ENCODE data around the gene EGFR.
"Not testable (repeated sequence)": the region's sequence is repeated elsewhere in the genome, so short reads cannot be mapped to it uniquely, and the experiment has no call there.

The EGFR gene

DNA sequence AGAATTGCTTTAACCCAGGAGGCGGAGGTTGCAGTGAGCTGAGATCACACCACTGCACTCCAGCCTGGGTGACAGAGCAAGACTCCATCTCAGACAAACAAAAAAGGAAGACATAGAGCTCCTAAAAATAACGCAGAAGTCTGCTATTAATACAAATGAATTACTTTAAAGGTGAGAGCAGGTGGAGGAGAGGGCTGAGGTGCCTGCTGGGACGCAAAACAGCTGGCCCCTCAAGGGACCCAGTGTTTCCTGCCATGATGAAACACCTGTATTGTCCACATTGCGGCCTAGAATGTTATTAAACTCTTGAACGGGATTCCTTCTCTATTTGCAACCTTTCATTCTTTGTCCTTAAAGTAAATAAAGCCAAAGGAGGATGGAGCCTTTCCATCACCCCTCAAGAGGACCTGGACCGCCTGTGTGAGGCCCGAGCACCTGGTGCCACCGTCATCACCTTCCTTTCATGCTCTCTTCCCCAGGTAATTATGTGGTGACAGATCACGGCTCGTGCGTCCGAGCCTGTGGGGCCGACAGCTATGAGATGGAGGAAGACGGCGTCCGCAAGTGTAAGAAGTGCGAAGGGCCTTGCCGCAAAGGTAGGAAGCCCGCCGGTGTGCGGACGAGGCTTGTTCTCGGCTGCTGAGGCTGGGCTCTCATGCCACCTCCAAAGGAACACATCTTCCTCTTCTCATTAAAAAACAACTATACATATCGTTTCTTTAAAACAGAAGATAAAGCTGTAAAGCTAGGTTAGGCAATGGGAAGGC lies 136.7 kb downstream of the EGFR start:
- Mint-ChIP-seq H3K4me1 (no peaks in the 10 kb centered on the region), H3K27me3 (peaks cover 4% of the 10 kb centered on the region), H3K9me3 (no peaks in the 10 kb centered on the region), H3K27ac (no peak overlapping the region), H3K36me3 (no peaks in the 10 kb centered on the region), H3K4me3 (no peak overlapping the region)
- DNase-seq (ENCODE audit: low spot score in 2 of 2), result no peak
- no peak for ATAC-seq (ENCODE audit: low read depth)

DNA sequence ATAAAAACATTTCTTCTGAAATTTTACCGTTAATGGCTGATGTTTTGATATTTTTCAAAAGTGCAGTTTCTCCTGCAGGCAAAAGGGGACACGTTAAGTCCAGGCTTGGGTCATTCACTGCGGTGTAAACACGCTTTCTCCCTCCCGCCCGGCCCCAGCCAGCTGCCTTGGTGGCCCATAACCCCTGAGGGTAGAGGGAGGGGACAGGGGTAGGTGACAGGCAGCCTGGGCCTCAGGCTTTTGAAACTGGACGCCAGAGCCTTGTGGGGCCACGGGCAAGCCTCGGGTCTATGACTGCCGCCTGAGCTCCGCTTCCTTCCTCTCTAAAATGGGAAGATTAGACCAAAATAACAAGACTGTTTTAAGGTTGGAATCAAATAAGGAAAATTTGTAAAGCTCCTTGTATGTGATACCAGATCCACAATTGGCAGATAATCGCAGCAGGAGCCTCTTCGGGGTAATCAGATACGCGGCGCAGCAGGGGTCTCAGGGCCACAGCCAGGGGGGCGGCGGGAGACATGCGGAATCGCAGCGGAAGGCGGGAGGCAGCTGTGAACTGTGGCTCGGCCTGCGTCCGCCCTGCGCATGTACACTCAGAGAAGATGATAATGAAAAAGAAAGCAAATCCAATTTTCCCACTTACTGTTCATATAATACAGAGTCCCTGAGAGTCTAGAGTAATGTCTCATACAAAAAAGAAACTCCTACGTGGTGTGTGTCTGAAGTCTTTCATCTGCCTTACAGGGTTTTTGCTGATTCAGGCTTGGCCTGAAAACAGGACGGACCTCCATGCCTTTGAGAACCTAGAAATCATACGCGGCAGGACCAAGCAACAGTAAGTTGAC lies 138.3 kb downstream of the EGFR start:
- H3K36me3 Mint-ChIP-seq, result no peaks in the 10 kb centered on the region
- H3K9me3 Mint-ChIP-seq, result no peaks in the 10 kb centered on the region

DNA sequence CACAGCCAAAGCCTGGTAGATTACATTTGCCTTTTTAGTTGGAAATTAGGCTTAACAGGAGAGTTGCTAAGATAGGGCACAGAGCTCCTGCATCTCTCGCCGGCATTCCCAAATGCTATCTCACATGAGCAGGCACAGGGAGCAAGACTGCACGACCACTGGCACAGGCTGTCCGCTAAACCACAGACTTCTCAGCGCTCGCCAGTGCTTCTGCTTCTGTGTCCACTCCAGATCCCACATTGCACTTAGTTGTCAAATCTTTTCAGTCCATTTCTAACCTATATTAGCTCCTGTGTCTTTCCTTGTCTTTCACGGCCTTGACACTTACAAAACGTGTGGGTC lies 138.9 kb downstream of the EGFR start:
- Mint-ChIP-seq H3K9me3 (no peaks in the 10 kb centered on the region), H3K36me3 (no peaks in the 10 kb centered on the region), H3K27ac (no peak overlapping the region), H3K27me3 (peaks cover 4% of the 10 kb centered on the region), H3K4me3 (no peak overlapping the region), H3K4me1 (no peaks in the 10 kb centered on the region)
- DNase-seq (ENCODE audit: low spot score in 2 of 2), result no peak
- no peak for ATAC-seq (ENCODE audit: low read depth)

More for the DNA sequence above, 138.3 kb downstream of the EGFR start:
- DNase-seq (ENCODE audit: low spot score in 2 of 2) (no peak), ATAC-seq (ENCODE audit: low read depth) (no peak)
- H3K27ac Mint-ChIP-seq, result no peak overlapping the region
- peaks cover 4% of the 10 kb centered on the region for H3K27me3 Mint-ChIP-seq
- no peaks in the 10 kb centered on the region for H3K4me1 Mint-ChIP-seq
- H3K4me3 Mint-ChIP-seq, result no peak overlapping the region

DNA sequence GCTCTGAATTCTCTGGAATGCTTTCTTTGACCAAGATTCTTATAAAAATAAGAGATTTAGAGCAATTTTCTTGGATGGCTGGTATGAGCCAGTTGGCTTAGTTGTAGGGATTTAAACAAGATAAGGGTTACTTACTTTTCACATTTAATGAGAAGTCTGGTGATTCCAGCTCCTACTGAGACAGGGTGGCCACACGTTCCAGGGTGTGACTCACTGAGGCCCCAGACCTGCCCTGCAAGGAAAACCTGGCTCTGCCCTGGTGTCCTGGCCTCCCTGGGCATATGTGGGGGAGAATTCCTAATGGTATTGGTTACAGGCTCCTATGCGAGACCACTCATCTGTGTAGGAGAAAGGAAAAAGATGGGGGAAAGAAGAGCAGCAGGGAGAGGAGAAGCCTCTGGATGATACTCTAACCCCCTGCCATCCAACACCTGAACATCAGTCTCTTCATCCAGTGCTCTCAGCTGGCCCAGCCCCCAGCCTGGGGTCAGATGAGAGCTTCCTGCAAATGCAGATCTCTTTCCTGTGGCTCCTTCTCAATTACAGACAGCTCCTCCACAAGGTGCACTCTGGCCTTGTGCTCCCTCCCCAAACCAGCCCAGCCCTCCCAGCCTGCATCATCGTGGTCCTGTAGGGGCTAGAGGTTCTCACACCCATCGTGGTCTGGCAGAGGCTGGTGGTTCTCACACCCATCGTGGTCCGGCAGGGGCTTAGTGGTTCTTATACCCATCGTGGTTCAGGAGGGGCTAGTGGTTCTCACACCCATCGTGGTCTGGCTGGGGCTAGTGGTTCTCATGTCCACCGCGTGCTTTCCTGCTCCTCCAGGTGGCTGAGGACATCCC lies 139.9 kb downstream of the EGFR start:
- no peaks in the 10 kb centered on the region for H3K36me3 Mint-ChIP-seq
- no peak for DNase-seq (ENCODE audit: low spot score in 2 of 2)
- no peaks in the 10 kb centered on the region for H3K9me3 Mint-ChIP-seq
- peaks cover 4% of the 10 kb centered on the region for H3K27me3 Mint-ChIP-seq
- no peak overlapping the region for H3K27ac Mint-ChIP-seq
- H3K4me3 Mint-ChIP-seq, result no peak overlapping the region
- no peaks in the 10 kb centered on the region for H3K4me1 Mint-ChIP-seq
- no peak for ATAC-seq (ENCODE audit: low read depth)

DNA sequence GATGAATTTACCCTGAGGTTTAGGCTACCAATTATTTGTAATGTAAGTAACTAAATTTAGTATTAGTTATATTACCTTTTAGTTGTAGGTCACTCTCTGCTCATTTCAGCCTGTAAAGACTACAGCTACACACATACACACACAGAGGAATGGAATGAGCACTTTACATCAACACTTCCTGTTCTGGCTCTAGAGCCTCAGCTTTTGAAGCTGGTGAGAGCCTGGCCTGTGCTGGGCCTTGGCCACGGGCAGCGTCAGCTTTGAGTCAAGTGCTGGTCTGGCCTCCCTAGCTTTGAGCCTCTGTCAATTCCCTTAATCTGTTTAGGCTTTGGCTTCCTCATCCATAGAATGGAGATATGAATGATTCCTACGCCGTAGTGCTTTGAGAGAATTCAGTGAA lies 141.7 kb downstream of the EGFR start:
- no peak for DNase-seq (ENCODE audit: low spot score in 2 of 2)
- Mint-ChIP-seq H3K27me3 (peaks cover 4% of the 10 kb centered on the region), H3K9me3 (no peaks in the 10 kb centered on the region), H3K36me3 (no peaks in the 10 kb centered on the region), H3K27ac (no peak overlapping the region), H3K4me1 (no peaks in the 10 kb centered on the region), H3K4me3 (no peak overlapping the region)
- no peak for ATAC-seq (ENCODE audit: low read depth)

DNA sequence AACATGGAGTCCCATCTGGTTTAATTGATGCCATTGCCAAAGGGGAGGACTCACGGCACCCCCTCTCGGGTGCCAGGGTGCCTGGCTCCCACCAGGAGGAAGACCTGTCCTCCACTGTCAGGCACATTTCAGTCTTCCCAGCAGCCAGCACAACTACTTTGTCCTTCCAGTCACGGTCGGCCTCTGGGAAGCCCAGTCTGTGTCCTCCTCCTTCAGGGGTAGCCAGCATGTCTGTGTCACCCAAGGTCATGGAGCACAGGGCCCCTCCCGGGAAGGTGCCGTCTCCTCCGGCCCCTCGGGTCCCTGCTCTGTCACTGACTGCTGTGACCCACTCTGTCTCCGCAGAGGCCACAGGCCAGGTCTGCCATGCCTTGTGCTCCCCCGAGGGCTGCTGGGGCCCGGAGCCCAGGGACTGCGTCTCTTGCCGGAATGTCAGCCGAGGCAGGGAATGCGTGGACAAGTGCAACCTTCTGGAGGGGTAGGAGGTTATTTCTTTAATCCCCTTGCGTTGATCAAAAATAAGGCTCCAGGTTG lies 142.4 kb downstream of the EGFR start:
- Mint-ChIP-seq H3K4me1 (no peaks in the 10 kb centered on the region), H3K4me3 (no peak overlapping the region), H3K36me3 (no peaks in the 10 kb centered on the region), H3K9me3 (peaks cover under 1% of the 10 kb centered on the region), H3K27me3 (peaks cover 4% of the 10 kb centered on the region), H3K27ac (no peak overlapping the region)
- ATAC-seq (ENCODE audit: low read depth), result no peak
- DNase-seq (ENCODE audit: low spot score in 2 of 2), result no peak

DNA sequence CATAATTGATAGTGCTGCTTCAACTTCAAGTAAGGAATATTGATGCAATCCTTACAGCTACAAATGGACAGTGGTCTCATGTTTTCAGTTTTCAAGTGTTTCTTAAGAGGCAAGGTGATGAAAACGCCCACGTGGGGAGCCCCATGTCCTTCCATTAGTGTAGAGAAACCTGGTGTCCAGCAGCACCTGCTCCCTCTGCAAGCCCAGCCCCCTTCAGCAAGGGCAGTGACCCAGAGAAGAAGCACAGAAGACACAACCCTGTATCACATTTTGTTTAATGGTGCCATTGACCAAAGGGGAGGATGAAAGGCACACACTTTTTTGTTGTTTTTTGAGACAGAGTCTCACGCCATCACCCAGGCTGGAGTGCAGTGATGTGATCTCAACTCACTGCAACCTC lies 143.7 kb downstream of the EGFR start:
- Mint-ChIP-seq H3K9me3 (peaks cover 6% of the 10 kb centered on the region), H3K27ac (no peak overlapping the region), H3K4me1 (no peaks in the 10 kb centered on the region), H3K4me3 (no peak overlapping the region), H3K36me3 (no peaks in the 10 kb centered on the region), H3K27me3 (peaks cover 5% of the 10 kb centered on the region)
- DNase-seq (ENCODE audit: low spot score in 2 of 2) (no peak), ATAC-seq (ENCODE audit: low read depth) (no peak)

DNA sequence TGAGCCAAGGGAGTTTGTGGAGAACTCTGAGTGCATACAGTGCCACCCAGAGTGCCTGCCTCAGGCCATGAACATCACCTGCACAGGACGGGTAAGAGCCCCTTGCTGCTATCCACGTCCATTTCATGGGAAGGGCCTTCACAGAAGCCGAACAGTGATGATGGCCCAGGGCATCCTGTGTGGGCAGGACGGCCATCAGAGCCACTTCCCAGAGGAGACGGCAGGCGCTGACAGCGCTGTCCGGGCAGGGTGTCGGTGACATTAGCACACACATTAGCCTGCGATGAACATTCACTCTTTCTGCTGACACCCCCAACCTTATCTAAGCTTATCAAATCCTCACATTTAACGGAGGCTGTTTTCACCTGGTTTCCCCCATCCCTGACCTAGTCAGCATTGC lies 144.9 kb downstream of the EGFR start:
- H3K27ac Mint-ChIP-seq, result no peak overlapping the region
- H3K4me3 Mint-ChIP-seq, result no peak overlapping the region
- DNase-seq (ENCODE audit: low spot score in 2 of 2) (no peak), ATAC-seq (ENCODE audit: low read depth) (no peak)
- H3K27me3 Mint-ChIP-seq, result peaks cover 4% of the 10 kb centered on the region
- peaks cover 6% of the 10 kb centered on the region for H3K9me3 Mint-ChIP-seq
- no peaks in the 10 kb centered on the region for H3K36me3 Mint-ChIP-seq
- no peaks in the 10 kb centered on the region for H3K4me1 Mint-ChIP-seq

DNA sequence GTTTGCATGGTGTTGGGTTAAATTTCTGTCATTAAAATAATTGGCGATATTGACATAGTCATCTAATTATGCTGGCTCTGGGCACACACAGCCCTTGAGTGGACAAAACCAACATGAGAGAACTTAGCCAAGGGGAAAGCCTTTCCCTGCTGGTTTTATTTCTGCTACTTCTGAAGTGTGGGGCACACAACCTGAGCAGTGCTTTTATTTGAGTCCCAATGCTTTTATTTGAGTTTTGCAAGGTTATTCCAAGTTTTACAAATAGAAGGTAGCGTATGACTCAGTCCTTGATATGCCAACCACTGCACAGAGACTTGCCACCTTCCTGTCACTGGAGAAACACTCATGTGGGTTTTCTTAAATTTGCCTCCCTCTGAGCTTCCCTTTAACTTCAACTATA lies 145.7 kb downstream of the EGFR start:
- peaks cover 4% of the 10 kb centered on the region for H3K27me3 Mint-ChIP-seq
- ATAC-seq (ENCODE audit: low read depth) (no peak), DNase-seq (ENCODE audit: low spot score in 2 of 2) (no peak)
- H3K27ac Mint-ChIP-seq, result no peak overlapping the region
- no peak overlapping the region for H3K4me3 Mint-ChIP-seq
- H3K36me3 Mint-ChIP-seq, result no peaks in the 10 kb centered on the region
- H3K9me3 Mint-ChIP-seq, result peaks cover 6% of the 10 kb centered on the region
- H3K4me1 Mint-ChIP-seq, result no peaks in the 10 kb centered on the region

DNA sequence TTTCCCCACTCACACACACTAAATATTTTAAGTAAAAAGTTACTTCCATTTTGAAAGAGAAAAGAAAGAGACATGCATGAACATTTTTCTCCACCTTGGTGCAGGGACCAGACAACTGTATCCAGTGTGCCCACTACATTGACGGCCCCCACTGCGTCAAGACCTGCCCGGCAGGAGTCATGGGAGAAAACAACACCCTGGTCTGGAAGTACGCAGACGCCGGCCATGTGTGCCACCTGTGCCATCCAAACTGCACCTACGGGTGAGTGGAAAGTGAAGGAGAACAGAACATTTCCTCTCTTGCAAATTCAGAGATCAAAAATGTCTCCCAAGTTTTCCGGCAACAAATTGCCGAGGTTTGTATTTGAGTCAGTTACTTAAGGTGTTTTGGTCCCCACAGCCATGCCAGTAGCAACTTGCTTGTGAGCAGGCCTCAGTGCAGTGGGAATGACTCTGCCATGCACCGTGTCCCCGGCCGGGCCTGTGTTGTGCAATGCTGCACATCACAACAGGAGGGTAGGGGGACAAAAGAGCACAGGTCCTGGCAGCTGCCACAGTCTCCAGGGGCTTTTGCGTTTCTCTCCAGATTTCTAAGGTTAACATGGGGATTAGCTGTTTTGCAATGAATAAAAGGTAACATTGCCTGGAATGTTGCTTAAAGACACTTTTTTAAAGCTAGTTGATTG lies 146.5 kb downstream of the EGFR start:
- peaks cover 6% of the 10 kb centered on the region for H3K9me3 Mint-ChIP-seq
- no peaks in the 10 kb centered on the region for H3K4me1 Mint-ChIP-seq
- H3K36me3 Mint-ChIP-seq, result no peaks in the 10 kb centered on the region
- no peak for DNase-seq (ENCODE audit: low spot score in 2 of 2)
- no peak for ATAC-seq (ENCODE audit: low read depth)
- no peak overlapping the region for H3K27ac Mint-ChIP-seq
- H3K4me3 Mint-ChIP-seq, result no peak overlapping the region
- peaks cover 5% of the 10 kb centered on the region for H3K27me3 Mint-ChIP-seq

DNA sequence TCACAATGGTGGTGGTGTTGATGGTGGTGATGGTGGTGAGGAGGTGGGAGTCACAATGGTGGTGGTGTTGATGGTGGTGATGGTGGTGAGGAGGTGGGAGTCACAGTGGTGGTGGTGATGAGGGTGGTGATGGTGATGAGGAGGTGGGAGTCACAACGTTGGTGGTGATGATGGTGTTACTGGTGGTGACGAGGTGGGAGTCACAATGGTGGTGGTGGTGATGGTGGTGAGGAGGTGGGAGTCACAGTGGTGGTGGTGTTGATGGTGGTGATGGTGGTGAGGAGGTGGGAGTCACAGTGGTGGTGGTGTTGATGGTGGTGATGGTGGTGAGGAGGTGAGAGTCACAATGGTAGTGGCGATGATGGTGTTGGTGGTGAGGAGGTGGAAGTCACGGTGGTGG lies 148.5 kb downstream of the EGFR start:
- not testable (repeated sequence) for H3K36me3 Mint-ChIP-seq; ATAC-seq (ENCODE audit: low read depth); H3K4me3 Mint-ChIP-seq; DNase-seq (ENCODE audit: low spot score in 2 of 2); H3K27ac Mint-ChIP-seq; H3K4me1 Mint-ChIP-seq; H3K9me3 Mint-ChIP-seq
- H3K27me3 Mint-ChIP-seq, result peaks cover 13% of the 10 kb centered on the region

DNA sequence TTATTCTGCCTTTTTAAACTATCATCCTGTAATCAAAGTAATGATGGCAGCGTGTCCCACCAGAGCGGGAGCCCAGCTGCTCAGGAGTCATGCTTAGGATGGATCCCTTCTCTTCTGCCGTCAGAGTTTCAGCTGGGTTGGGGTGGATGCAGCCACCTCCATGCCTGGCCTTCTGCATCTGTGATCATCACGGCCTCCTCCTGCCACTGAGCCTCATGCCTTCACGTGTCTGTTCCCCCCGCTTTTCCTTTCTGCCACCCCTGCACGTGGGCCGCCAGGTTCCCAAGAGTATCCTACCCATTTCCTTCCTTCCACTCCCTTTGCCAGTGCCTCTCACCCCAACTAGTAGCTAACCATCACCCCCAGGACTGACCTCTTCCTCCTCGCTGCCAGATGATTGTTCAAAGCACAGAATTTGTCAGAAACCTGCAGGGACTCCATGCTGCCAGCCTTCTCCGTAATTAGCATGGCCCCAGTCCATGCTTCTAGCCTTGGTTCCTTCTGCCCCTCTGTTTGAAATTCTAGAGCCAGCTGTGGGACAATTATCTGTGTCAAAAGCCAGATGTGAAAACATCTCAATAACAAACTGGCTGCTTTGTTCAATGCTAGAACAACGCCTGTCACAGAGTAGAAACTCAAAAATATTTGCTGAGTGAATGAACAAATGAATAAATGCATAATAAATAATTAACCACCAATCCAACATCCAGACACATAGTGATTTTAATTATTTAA lies 151.7 kb downstream of the EGFR start:
- Mint-ChIP-seq H3K27me3 (peaks cover 15% of the 10 kb centered on the region), H3K36me3 (no peaks in the 10 kb centered on the region), H3K4me1 (no peaks in the 10 kb centered on the region), H3K4me3 (no peak overlapping the region), H3K9me3 (peaks cover 6% of the 10 kb centered on the region), H3K27ac (no peak overlapping the region)
- DNase-seq (ENCODE audit: low spot score in 2 of 2) (no peak), ATAC-seq (ENCODE audit: low read depth) (no peak)

DNA sequence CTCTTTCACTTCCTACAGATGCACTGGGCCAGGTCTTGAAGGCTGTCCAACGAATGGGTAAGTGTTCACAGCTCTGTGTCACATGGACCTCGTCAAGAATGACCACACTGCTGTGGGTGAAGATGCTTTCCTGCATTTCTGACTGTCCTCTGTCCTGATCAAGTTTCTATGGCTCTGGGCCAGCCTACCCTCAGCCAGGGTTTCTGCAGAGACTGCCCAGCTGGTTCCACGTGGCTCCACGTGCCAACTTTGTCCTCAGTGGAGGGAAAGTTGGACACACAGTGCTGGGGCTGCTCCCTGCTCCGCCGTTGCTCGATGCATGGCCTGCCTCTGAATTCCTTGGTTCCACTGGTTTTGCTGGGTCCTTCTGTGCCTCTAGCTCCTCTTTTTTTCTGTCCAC lies 152.3 kb downstream of the EGFR start:
- H3K4me3 Mint-ChIP-seq, result no peak overlapping the region
- peaks cover 15% of the 10 kb centered on the region for H3K27me3 Mint-ChIP-seq

More for the DNA sequence above, 152.3 kb downstream of the EGFR start:
- H3K4me1 Mint-ChIP-seq, result no peaks in the 10 kb centered on the region
- no peaks in the 10 kb centered on the region for H3K36me3 Mint-ChIP-seq
- no peak overlapping the region for H3K27ac Mint-ChIP-seq
- DNase-seq (ENCODE audit: low spot score in 2 of 2) (no peak), ATAC-seq (ENCODE audit: low read depth) (no peak)
- peaks cover 6% of the 10 kb centered on the region for H3K9me3 Mint-ChIP-seq

Measured in memory B cell (primary cell).